ENCODE measurements around the gene VSTM1. TPM values are rescaled to one million over a fixed set of nuclear protein-coding genes. Genes with fewer than 3 reads are reported as not detected.
A peak's percentile ranks its signal among the peaks of the same experiment; 100 is the strongest.

Gene VSTM1
- total RNA-seq, 6 experiments from 2014 or later: 0.37 TPM; not detected in 5

GRCh38 chr19:54001496-54001895 is 62.2 kb downstream of the VSTM1 start:
- DNase-seq (no peak), ATAC-seq (no peak)
- H3K4me1 ChIP-seq: no peaks in the 10 kb centered on the region
- H3K4me3 ChIP-seq: no peak overlapping the region
- no peaks in the 10 kb centered on the region for H3K9me3 ChIP-seq
- no peaks in the 10 kb centered on the region for H3K27me3 ChIP-seq
- no peak for TF ChIP-seq POLR2A (IDR thresholded peaks at IDR 0.05)
- no peak for TF ChIP-seq CTCF (IDR thresholded peaks at IDR 0.05)
- H3K36me3 ChIP-seq: no peaks in the 10 kb centered on the region
- WGBS (ENCODE audit: insufficient coverage, low coverage, low lambda C conversion rate, missing lambda C conversion rate): 58% methylated on average over 2 of the region's 2 CpGs
- H3K27ac ChIP-seq: no peak overlapping the region
- intact Hi-C loops (cut with DNase I): no loop called here

- no peaks in the 10 kb centered on the region for H3K27me3 ChIP-seq
Observed at GRCh38 chr19:53999694-54000093, 64.0 kb downstream of the VSTM1 start.

GRCh38 chr19:53998223-53998622 is 65.5 kb downstream of the VSTM1 start:
- ATAC-seq (no peak), DNase-seq (no peak)
- Histone ChIP-seq H3K4me1 (no peaks in the 10 kb centered on the region), H3K9me3 (no peaks in the 10 kb centered on the region), H3K4me3 (no peak overlapping the region), H3K27ac (no peak overlapping the region), H3K27me3 (peaks cover 0 to under 1% of the 10 kb centered on the region in 2 donors), H3K36me3 (no peaks in the 10 kb centered on the region)
- intact Hi-C loops (cut with DNase I): no loop called here
- TF ChIP-seq CTCF (IDR thresholded peaks at IDR 0.05) (no peak), POLR2A (IDR thresholded peaks at IDR 0.05) (no peak)
- WGBS (ENCODE audit: insufficient coverage, low coverage, low lambda C conversion rate, missing lambda C conversion rate): 27% methylated on average over 7 of the region's 7 CpGs

More at GRCh38 chr19:53999694-54000093, 64.0 kb downstream of the VSTM1 start:
- DNase-seq: no peak
- no peak for TF ChIP-seq CTCF (IDR thresholded peaks at IDR 0.05)
- TF ChIP-seq POLR2A (IDR thresholded peaks at IDR 0.05): no peak
- no peak overlapping the region for H3K27ac ChIP-seq
- no peaks in the 10 kb centered on the region for H3K36me3 ChIP-seq
- 47% methylated on average over 3 of the region's 5 CpGs for WGBS (ENCODE audit: insufficient coverage, low coverage, low lambda C conversion rate, missing lambda C conversion rate)
- no peaks in the 10 kb centered on the region for H3K9me3 ChIP-seq
- no peak overlapping the region for H3K4me3 ChIP-seq
- intact Hi-C loops (cut with DNase I): no loop called here
- H3K4me1 ChIP-seq: no peaks in the 10 kb centered on the region
- peak in 1 of 4 donors; percentile 20 for ATAC-seq

GRCh38 chr19:53994811-53995210 is 68.9 kb downstream of the VSTM1 start:
- Histone ChIP-seq H3K4me3 (no peak overlapping the region), H3K9me3 (no peaks in the 10 kb centered on the region), H3K27me3 (peaks cover 0 to 15% of the 10 kb centered on the region in 2 donors), H3K36me3 (no peaks in the 10 kb centered on the region), H3K4me1 (no peaks in the 10 kb centered on the region), H3K27ac (no peak overlapping the region)
- WGBS (ENCODE audit: insufficient coverage, low coverage, low lambda C conversion rate, missing lambda C conversion rate): 69% methylated on average over 5 of the region's 5 CpGs
- no peak for ATAC-seq
- no peak for DNase-seq
- TF ChIP-seq POLR2A (IDR thresholded peaks at IDR 0.05) (no peak), CTCF (IDR thresholded peaks at IDR 0.05) (no peak)
- intact Hi-C loops (cut with DNase I): no loop called here

GRCh38 chr19:53993448-53993847 is 70.2 kb downstream of the VSTM1 start:
- DNase-seq (no peak), ATAC-seq (no peak)
- Histone ChIP-seq H3K27me3 (peaks cover 0 to 15% of the 10 kb centered on the region in 2 donors), H3K4me3 (no peak overlapping the region), H3K4me1 (no peaks in the 10 kb centered on the region), H3K27ac (no peak overlapping the region), H3K36me3 (no peaks in the 10 kb centered on the region), H3K9me3 (no peaks in the 10 kb centered on the region)
- intact Hi-C loops (cut with DNase I): no loop called here
- WGBS (ENCODE audit: insufficient coverage, low coverage, low lambda C conversion rate, missing lambda C conversion rate): 26% methylated on average over 3 of the region's 3 CpGs
- no peak for TF ChIP-seq POLR2A (IDR thresholded peaks at IDR 0.05)
- no peak for TF ChIP-seq CTCF (IDR thresholded peaks at IDR 0.05)
